Caco-2 (cell line): ENCODE results near the gene PDSS1. TPM values are rescaled to one million over a fixed set of nuclear protein-coding genes. Genes with fewer than 3 reads are reported as not detected.

ENCODE experiments used
- BruUV-seq: library from RNA; stranded (reverse); fragments of 400-500 nt; replicated peaks from 2 replicates; lab custom pipeline; 2021; lab: Mats Ljungman, UMichigan
- CTCF ChIA-PET: fragments of 300-600 bp; sonication (Branson Sonifier 250); formaldehyde crosslinking; loops from one replicate; lab custom pipeline; 2022; ENCODE audit warnings: antibody characterized with exemption; lab: Charles Lee
- POLR2A ChIA-PET: fragments of 300-600 bp; sonication (Branson Sonifier 250); formaldehyde crosslinking; loops from one replicate; lab custom pipeline; 2022; ENCODE audit warnings: antibody characterized with exemption; lab: Charles Lee
- DNase-seq, 2 experiments: peaks; one replicate each; pipeline versions ENCODE4 v3.0.0 to v3.0.0-alpha.2; 2020 to 2022
- H3K27me3 ChIP-seq: replicated peaks from 2 replicates; pipeline ENCODE4 v1.6.0; 2011; ENCODE audit warnings: low read length; ENCODE audit not compliant: control insufficient read depth, insufficient read depth
- H3K36me3 ChIP-seq: 2 replicates; pipeline ENCODE4 v1.5.1; 2011; ENCODE audit warnings: low read length; ENCODE audit not compliant: control insufficient read depth, insufficient read depth
- H3K4me1 ChIP-seq: fragments of 250-450 bp; sonication (Bioruptor Pico); 2 replicates; pipeline ENCODE4 v1.5.1; 2020; ENCODE audit warnings: mild to moderate bottlenecking
- H3K4me3 ChIP-seq: 2 replicates; pipeline ENCODE4 v1.5.1; 2011; ENCODE audit warnings: low read depth, mild to moderate bottlenecking, control low read depth, low read length
- H3K9me3 ChIP-seq: fragments of 250-450 bp; sonication (Bioruptor Pico); 2 replicates; pipeline ENCODE4 v1.5.1; 2020; ENCODE audit warnings: mild to moderate bottlenecking, moderate library complexity
- H3K27ac Mint-ChIP-seq: one replicate; pipeline ENCODE4 v1.8.0; 2022; ENCODE audit warnings: mixed read lengths; ENCODE audit not compliant: unreplicated experiment
- H3K27me3 Mint-ChIP-seq: one replicate; pipeline ENCODE4 v1.8.0; 2022; ENCODE audit warnings: mixed read lengths; ENCODE audit not compliant: insufficient read depth, unreplicated experiment
- H3K36me3 Mint-ChIP-seq: one replicate; pipeline ENCODE4 v1.8.0; 2022; ENCODE audit warnings: mild to moderate bottlenecking, mixed read lengths; ENCODE audit not compliant: insufficient read depth, unreplicated experiment
- H3K4me1 Mint-ChIP-seq: one replicate; pipeline ENCODE4 v1.8.0; 2022; ENCODE audit warnings: low read depth, mixed read lengths; ENCODE audit not compliant: unreplicated experiment
- H3K4me3 Mint-ChIP-seq: one replicate; pipeline ENCODE4 v1.8.0; 2022; ENCODE audit warnings: mild to moderate bottlenecking, moderate library complexity, mixed read lengths; ENCODE audit not compliant: unreplicated experiment
- H3K9me3 Mint-ChIP-seq: one replicate; pipeline ENCODE4 v1.8.0; 2022; ENCODE audit warnings: mixed read lengths; ENCODE audit not compliant: unreplicated experiment
- intact Hi-C: fragments of 100-400 bp; cut with micrococcal nuclease; formaldehyde crosslinking; loops from one replicate; pipeline ENCODE4 v1.10.0; 2022; ENCODE audit not compliant: unreplicated experiment
- total RNA-seq: library from RNA; stranded (reverse); gene quantifications from 2 replicates; pipeline ENCODE4 v1.2.3, GENCODE V29; 2022
- TF ChIP-seq, protein P1 (sequence below), 2 experiments: fragments of 200-600 bp in 1 of 2; IDR thresholded peaks; 1 replicate in 1 of 2; 2 replicates in 1 of 2; pipeline versions ENCODE4 v1.5.1 to v1.8.0; 2011 to 2022; ENCODE audit warnings: antibody characterized with exemption in 1 of 2, control low read depth in 1 of 2, inconsistent platforms in 1 of 2, low read depth in 1 of 2, low read length in 1 of 2, mild to moderate bottlenecking in 1 of 2, moderate library complexity in 1 of 2; ENCODE audit not compliant: insufficient read depth in 1 of 2, severe bottlenecking in 1 of 2, unreplicated experiment in 1 of 2

PDSS1 gene
- total RNA-seq, 1 experiment from 2014 or later, result 24.9 TPM

DNA sequence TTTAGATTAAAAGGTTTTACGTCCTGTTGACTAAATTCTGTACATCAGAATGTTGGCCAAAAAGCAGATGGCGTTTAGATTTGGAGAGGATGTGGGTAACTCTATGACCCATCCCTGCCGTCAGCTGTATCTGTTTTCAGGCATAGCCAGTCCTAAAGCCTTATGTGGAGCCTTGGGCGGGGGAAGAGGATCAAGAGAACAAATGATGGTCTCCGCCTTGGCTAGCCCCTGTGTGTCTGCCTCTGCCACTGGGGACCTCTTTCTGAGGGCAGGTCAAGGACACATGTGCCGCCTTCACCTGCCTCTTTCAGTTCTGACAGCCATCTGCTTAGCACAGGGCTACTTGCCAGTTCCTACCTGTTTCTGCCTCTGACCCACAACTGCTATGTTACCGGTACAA lies 24.1 kb downstream of the PDSS1 start:
- no peaks in the 10 kb centered on the region for H3K4me1 Mint-ChIP-seq
- Histone ChIP-seq H3K4me1 (no peaks in the 10 kb centered on the region), H3K36me3 (peaks cover 4% of the 10 kb centered on the region), H3K9me3 (no peaks in the 10 kb centered on the region), H3K4me3 (no peak overlapping the region), H3K27me3 (no peaks in the 10 kb centered on the region)
- no peak overlapping the region for H3K4me3 Mint-ChIP-seq
- TF ChIP-seq, protein P1, sequence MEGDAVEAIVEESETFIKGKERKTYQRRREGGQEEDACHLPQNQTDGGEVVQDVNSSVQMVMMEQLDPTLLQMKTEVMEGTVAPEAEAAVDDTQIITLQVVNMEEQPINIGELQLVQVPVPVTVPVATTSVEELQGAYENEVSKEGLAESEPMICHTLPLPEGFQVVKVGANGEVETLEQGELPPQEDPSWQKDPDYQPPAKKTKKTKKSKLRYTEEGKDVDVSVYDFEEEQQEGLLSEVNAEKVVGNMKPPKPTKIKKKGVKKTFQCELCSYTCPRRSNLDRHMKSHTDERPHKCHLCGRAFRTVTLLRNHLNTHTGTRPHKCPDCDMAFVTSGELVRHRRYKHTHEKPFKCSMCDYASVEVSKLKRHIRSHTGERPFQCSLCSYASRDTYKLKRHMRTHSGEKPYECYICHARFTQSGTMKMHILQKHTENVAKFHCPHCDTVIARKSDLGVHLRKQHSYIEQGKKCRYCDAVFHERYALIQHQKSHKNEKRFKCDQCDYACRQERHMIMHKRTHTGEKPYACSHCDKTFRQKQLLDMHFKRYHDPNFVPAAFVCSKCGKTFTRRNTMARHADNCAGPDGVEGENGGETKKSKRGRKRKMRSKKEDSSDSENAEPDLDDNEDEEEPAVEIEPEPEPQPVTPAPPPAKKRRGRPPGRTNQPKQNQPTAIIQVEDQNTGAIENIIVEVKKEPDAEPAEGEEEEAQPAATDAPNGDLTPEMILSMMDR (IDR thresholded peaks at IDR 0.05; ENCODE audit: insufficient read depth in 1 of 2, low read depth in 1 of 2, low read length in 1 of 2, severe bottlenecking in 1 of 2, unreplicated experiment in 1 of 2), result no peak
- BruUV-seq, result no TSS peak
- H3K36me3 Mint-ChIP-seq, result peaks cover 65% of the 10 kb centered on the region
- ChIA-PET POLR2A (no interaction called here), CTCF (no interaction called here)
- H3K27ac Mint-ChIP-seq, result no peak overlapping the region
- no peaks in the 10 kb centered on the region for H3K27me3 Mint-ChIP-seq
- no peak for DNase-seq
- intact Hi-C loops, result no loop called here
- H3K9me3 Mint-ChIP-seq, result no peaks in the 10 kb centered on the region

DNA sequence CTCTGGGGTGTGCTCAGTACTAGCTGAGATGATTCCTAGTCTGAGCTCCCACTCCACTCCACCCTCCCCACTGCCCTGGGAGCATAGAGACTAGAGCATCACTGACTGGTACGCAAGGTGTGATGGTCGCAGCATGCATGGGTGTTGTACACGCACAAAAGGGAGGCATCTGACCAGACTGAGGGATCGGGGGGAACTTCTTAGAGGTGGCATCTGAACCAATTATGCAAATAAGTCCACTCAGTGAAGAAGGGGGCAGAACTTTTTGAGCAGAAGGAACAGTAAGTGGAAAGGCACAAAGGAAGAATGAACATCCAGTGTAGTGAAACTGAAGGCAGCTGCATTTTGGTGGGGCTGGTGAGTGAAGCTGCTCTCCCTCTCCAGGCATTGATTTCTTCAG lies 25.5 kb downstream of the PDSS1 start:
- H3K4me3 Mint-ChIP-seq, result no peak overlapping the region
- intact Hi-C loops, result no loop called here
- H3K27me3 Mint-ChIP-seq, result no peaks in the 10 kb centered on the region
- Histone ChIP-seq H3K4me3 (no peak overlapping the region), H3K36me3 (peaks cover 2% of the 10 kb centered on the region), H3K27me3 (no peaks in the 10 kb centered on the region), H3K9me3 (no peaks in the 10 kb centered on the region), H3K4me1 (no peaks in the 10 kb centered on the region)
- no TSS peak for BruUV-seq
- no peaks in the 10 kb centered on the region for H3K9me3 Mint-ChIP-seq
- H3K36me3 Mint-ChIP-seq, result peaks cover 74% of the 10 kb centered on the region
- no peaks in the 10 kb centered on the region for H3K4me1 Mint-ChIP-seq
- CTCF ChIA-PET, result no interaction called here
- TF ChIP-seq, protein P1 (IDR thresholded peaks at IDR 0.05; ENCODE audit: insufficient read depth in 1 of 2, low read depth in 1 of 2, low read length in 1 of 2, severe bottlenecking in 1 of 2, unreplicated experiment in 1 of 2), result no peak
- no peak for DNase-seq
- POLR2A ChIA-PET, result no interaction called here
- H3K27ac Mint-ChIP-seq, result no peak overlapping the region

DNA sequence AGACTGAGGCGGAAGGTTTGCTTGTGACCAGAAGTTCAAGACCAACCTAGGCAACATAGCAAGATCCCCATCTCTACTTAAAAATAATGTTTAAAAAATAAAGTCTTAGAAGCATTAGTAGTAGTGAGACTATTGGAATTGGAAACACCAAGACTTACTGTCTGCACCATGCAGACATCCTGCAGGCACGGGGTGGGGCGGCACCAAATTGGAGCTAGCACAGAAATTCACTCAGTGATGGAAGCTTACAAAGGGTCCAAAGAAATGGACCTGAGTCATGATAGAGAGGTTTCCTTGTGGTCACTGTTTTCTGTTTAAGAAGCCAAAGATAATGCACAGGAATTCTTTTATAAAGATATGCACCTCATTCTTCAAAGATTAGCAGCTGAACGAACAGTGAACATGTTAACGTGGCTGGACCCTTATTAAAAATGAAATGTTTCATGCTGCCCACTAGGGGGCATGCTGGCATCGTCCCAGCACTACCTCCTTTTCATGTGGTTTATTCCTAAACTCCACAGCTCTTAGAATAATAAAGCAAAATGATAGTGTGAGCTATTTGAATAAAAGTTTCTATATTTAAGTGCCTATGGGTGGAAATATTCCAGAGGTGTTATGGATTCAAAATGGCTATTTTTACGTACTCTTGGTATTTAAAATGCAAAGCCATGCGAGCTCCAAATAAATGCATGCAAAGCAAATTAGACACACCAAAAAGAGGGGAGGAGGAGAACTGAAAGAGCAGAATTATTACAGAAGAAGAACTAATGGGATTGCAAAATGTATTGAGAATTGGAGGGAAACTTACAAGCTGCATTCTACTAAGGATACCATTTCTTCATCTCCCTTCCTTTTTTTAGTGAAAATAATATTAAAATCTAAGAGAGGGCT lies 28.6 kb downstream of the PDSS1 start:
- CTCF ChIA-PET, result interaction anchor here (0.6 to 1.5 kb wide), 20 partner anchors 9 to 160 kb away, joined by 3 to 57 read pairs (median 4); partner anchors contain the start of gene ABI1
- no peaks in the 10 kb centered on the region for H3K4me1 ChIP-seq
- H3K27ac Mint-ChIP-seq, result no peak overlapping the region
- no peak overlapping the region for H3K4me3 Mint-ChIP-seq
- intact Hi-C loops, result loop anchor here (1.0 to 2.0 kb wide), 4 partner anchors 42 to 391 kb away; no protein-coding TSS in a partner anchor
- H3K4me1 Mint-ChIP-seq, result no peaks in the 10 kb centered on the region
- peaks cover 72% of the 10 kb centered on the region for H3K36me3 Mint-ChIP-seq
- H3K27me3 Mint-ChIP-seq, result no peaks in the 10 kb centered on the region
- no peaks in the 10 kb centered on the region for H3K27me3 ChIP-seq
- DNase-seq, result peak in 1 of 2 experiments; percentile 69
- POLR2A ChIA-PET, result no interaction called here
- peaks cover 2% of the 10 kb centered on the region for H3K36me3 ChIP-seq
- H3K4me3 ChIP-seq, result no peak overlapping the region
- TF ChIP-seq, protein P1 (IDR thresholded peaks at IDR 0.05; ENCODE audit: insufficient read depth in 1 of 2, low read depth in 1 of 2, low read length in 1 of 2, severe bottlenecking in 1 of 2, unreplicated experiment in 1 of 2), result peak; percentile 88 to 93
- no peaks in the 10 kb centered on the region for H3K9me3 ChIP-seq
- H3K9me3 Mint-ChIP-seq, result no peaks in the 10 kb centered on the region
- no TSS peak for BruUV-seq
